Colonic mucosa (tissue), 4 donors: Measurements from ENCODE around the gene TPK1. TPM values are rescaled to one million over a fixed set of nuclear protein-coding genes. Genes with fewer than 3 reads are reported as not detected.

Experiments used
- DNase-seq: peaks from one replicate; pipeline ENCODE4 v3.0.0-alpha.2; 2020
- H3K27ac ChIP-seq: fragments of 200-600 bp; one replicate; pipeline ENCODE4 v1.8.0; 2021
- H3K27me3 ChIP-seq: fragments of 200-600 bp; one replicate; pipeline ENCODE4 v1.8.0; 2021
- H3K36me3 ChIP-seq: fragments of 200-600 bp; one replicate; pipeline ENCODE4 v1.8.0; 2021
- H3K4me1 ChIP-seq: fragments of 200-600 bp; one replicate; pipeline ENCODE4 v1.8.0; 2021; ENCODE audit warnings: mild to moderate bottlenecking
- H3K4me3 ChIP-seq: fragments of 200-600 bp; one replicate; pipeline ENCODE4 v1.8.0; 2021
- H3K9ac ChIP-seq, 2 donors: one replicate each; pipeline ENCODE4 v1.7.0; 2013; ENCODE audit warnings: control low read depth in 2 of 2, low read depth in 2 of 2, low read length in 2 of 2
- H3K9me3 ChIP-seq: fragments of 200-600 bp; one replicate; pipeline ENCODE4 v1.8.0; 2021
- intact Hi-C: fragments of 100-400 bp; cut with DNase I; formaldehyde crosslinking; loops from one replicate; pipeline ENCODE4 v1.14.1; 2022
- total RNA-seq, 2 donors: library from RNA; stranded (reverse); fragmentation: NEBNext Ultra II Directional in 1 of 2; extraction: Animal tissue kit (Norgen Biotek cat#: 25700) in 1 of 2; gene quantifications; one replicate each; pipeline ENCODE4 v1.2.1, GENCODE V29; 2021
- TF ChIP-seq, protein P1 (sequence below): fragments of 200-600 bp; IDR thresholded peaks from one replicate; pipeline ENCODE4 v1.8.0; 2022; ENCODE audit warnings: antibody characterized with exemption, mild to moderate bottlenecking
- donor health status: healthy.
- donor health status: DM: no; HTN: no; CAD: no.
- donor health status: DM: no; HTN: no; CAD: no.

Gene TPK1
- total RNA-seq, 2 donors from 2014 or later = 8.0 to 18.8 TPM

DNA sequence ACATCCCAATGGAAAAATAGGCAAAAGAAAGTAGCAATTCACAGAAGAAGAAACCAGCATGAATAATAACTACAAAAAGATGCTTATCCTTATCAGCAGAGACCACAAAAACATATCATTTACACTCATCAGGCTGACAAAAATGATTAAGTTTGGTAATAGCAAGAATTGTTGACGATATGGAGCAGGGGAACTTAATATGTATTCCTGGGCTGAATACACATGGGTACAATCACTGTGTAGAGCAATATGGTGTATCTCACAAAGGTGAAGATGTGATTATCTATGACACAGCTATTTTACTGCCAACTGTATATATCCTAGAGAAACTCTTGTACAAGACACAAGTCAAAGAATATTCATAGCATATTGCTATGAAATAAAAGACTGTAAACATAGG, 290.5 kb downstream of the TPK1 start:
- TF ChIP-seq, protein P1, sequence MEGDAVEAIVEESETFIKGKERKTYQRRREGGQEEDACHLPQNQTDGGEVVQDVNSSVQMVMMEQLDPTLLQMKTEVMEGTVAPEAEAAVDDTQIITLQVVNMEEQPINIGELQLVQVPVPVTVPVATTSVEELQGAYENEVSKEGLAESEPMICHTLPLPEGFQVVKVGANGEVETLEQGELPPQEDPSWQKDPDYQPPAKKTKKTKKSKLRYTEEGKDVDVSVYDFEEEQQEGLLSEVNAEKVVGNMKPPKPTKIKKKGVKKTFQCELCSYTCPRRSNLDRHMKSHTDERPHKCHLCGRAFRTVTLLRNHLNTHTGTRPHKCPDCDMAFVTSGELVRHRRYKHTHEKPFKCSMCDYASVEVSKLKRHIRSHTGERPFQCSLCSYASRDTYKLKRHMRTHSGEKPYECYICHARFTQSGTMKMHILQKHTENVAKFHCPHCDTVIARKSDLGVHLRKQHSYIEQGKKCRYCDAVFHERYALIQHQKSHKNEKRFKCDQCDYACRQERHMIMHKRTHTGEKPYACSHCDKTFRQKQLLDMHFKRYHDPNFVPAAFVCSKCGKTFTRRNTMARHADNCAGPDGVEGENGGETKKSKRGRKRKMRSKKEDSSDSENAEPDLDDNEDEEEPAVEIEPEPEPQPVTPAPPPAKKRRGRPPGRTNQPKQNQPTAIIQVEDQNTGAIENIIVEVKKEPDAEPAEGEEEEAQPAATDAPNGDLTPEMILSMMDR = no peak
- H3K27ac ChIP-seq = no peak overlapping the region
- H3K4me1 ChIP-seq = no peaks in the 10 kb centered on the region
- no peaks in the 10 kb centered on the region for H3K9me3 ChIP-seq
- intact Hi-C loops = no loop called here
- no peak overlapping the region for H3K4me3 ChIP-seq
- no peak for DNase-seq
- no peak overlapping the region for H3K9ac ChIP-seq
- H3K36me3 ChIP-seq = no peaks in the 10 kb centered on the region
- H3K27me3 ChIP-seq = no peaks in the 10 kb centered on the region

DNA sequence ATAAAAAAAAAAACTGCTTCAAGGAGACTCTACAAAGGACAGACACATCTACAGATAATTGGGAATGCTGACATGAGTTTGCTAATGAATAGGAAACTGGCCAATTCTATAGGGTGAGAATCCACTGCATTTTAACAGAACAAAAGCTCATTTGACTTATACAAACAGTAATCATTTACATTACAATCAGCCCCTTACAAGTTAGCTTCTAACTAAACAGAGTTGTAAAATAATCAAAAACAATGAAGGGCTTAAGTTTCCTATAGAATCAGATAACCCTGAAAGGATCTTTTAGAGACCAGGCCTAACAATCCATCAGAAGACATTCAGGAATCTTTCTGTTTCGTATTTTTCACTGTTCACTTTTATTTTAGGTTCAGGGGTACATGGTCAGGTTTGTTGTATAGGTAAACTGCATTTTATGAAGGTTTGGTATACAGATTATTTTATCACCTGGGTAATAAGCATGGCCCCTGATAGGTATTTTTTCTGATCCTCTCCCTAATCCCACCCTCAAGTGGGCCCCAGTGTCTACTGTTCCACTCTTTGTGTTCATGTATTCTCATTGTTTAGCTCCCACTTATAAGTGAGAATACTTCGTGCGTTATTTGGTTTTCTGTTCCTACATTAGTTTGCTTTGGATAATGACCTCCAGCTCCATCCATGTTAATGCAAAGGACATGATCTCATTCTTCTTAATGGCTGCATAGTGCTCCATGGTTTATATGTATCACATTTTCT, 301.0 kb downstream of the TPK1 start:
- intact Hi-C loops = no loop called here
- Histone ChIP-seq H3K27ac (no peak overlapping the region), H3K9me3 (no peaks in the 10 kb centered on the region), H3K4me1 (no peaks in the 10 kb centered on the region), H3K4me3 (no peak overlapping the region), H3K36me3 (no peaks in the 10 kb centered on the region), H3K27me3 (no peaks in the 10 kb centered on the region), H3K9ac (no peak overlapping the region)
- no peak for DNase-seq
- TF ChIP-seq, protein P1 = no peak

DNA sequence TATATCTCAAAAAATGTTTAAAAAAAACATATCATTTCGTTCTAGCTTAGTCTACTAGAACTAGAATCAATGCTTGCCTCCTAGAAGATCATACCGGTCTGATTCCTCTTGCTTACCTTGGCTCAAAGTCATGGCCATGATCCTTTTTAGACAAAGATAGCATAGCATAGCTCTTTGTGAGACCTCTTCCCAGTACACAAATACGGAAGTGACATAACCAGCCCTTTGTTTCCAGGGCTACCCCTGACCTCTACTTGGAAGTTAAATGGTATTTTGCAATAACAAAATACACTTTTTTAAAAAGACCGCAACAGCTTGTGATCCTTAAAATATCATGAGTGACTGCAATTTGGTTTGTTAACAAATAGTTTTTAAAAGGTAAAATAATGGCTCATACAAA, 301.7 kb downstream of the TPK1 start:
- H3K4me1 ChIP-seq = no peaks in the 10 kb centered on the region
- DNase-seq = no peak
- no peak overlapping the region for H3K9ac ChIP-seq
- intact Hi-C loops = no loop called here
- no peaks in the 10 kb centered on the region for H3K36me3 ChIP-seq
- H3K27me3 ChIP-seq = no peaks in the 10 kb centered on the region
- no peak overlapping the region for H3K4me3 ChIP-seq
- H3K9me3 ChIP-seq = no peaks in the 10 kb centered on the region
- no peak overlapping the region for H3K27ac ChIP-seq
- TF ChIP-seq, protein P1 = no peak

DNA sequence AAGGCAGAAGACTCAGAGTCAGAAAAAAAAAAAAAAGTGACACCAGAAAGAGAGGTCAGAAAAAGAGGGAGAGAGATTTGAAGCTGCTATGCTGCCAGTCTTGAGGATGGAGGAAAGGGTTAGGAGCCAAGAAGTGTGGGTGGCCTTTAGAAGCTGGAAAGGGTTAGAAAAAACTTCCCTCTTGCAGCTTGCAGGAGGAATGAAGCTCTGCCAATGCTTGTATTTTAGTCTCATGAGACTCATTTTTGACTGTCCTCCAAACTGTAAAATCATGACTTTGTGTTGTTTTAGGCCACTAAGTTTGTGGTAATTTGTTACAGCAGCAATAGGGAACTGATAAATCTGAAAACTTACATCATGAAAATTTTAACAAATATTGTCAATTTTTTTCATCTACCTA, 304.7 kb downstream of the TPK1 start:
- intact Hi-C loops = no loop called here
- TF ChIP-seq, protein P1 = no peak
- Histone ChIP-seq H3K36me3 (no peaks in the 10 kb centered on the region), H3K9ac (no peak overlapping the region), H3K4me3 (no peak overlapping the region), H3K27me3 (no peaks in the 10 kb centered on the region), H3K9me3 (no peaks in the 10 kb centered on the region), H3K27ac (no peak overlapping the region), H3K4me1 (no peaks in the 10 kb centered on the region)
- no peak for DNase-seq

DNA sequence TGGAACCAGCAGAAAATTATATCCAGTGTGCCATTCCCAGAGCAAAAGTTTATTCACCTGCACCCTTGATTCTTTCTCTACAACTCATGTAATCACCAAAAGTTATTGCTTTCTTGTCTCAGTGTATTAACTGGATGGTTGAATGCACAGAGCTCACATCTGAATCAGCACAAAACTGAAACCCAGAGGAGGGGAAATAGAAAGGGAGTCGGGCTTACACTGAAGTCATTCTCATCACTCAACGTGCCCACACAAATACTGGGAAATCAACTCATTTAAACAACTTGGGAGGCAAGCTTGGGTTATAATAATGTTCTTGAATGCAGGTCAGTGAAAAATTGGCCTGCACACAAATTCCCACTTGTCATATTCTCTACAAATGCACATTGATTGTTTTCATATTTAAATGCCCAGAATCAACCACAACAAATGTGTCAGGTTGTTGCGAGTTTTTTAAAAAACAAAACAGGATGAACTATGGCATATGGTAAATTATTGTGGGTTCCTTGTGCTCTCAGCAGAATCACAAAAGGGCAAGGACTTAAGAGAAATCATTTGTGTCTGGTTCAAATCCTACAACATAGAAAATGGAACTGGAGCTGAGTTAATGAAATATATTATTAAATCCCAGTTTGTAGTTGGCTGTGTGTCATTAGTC, 306.5 kb downstream of the TPK1 start:
- Histone ChIP-seq H3K9ac (no peak overlapping the region), H3K9me3 (no peaks in the 10 kb centered on the region), H3K27me3 (no peaks in the 10 kb centered on the region), H3K27ac (no peak overlapping the region), H3K4me1 (no peaks in the 10 kb centered on the region), H3K4me3 (no peak overlapping the region), H3K36me3 (no peaks in the 10 kb centered on the region)
- intact Hi-C loops = no loop called here
- TF ChIP-seq, protein P1 = no peak
- DNase-seq = no peak
